Vagina (tissue), 2 donors: ENCODE measurements around the gene E2F8. TPM values are rescaled to one million over a fixed set of nuclear protein-coding genes. Genes with fewer than 3 reads are reported as not detected.

Experiments
- DNase-seq, 2 donors: peaks; one replicate each; pipeline ENCODE4 v3.0.0-alpha.2; 2017; ENCODE audit errors: extremely low spot score in 2 of 2
- H3K27ac ChIP-seq: fragments of 200-600 bp; sonication (generic); one replicate; pipeline ENCODE4 v1.5.1; 2019
- H3K27me3 ChIP-seq: fragments of 200-600 bp; sonication (generic); one replicate; pipeline ENCODE4 v1.5.1; 2019
- H3K36me3 ChIP-seq, 2 donors: fragments of 200-600 bp; sonication (generic); one replicate each; pipeline ENCODE4 v1.5.1; 2017 to 2019
- H3K4me1 ChIP-seq: fragments of 200-600 bp; sonication (generic); one replicate; pipeline ENCODE4 v1.5.1; 2019
- H3K4me3 ChIP-seq, 2 donors: fragments of 200-600 bp; sonication (generic); 1 replicate in 1 of 2; 2 replicates in 1 of 2; pipeline ENCODE4 v1.5.1; 2016 to 2019
- H3K9me3 ChIP-seq: fragments of 200-600 bp; sonication (generic); one replicate; pipeline ENCODE4 v1.5.1; 2019
- POLR2A ChIP-seq, 2 donors: fragments of 450-650 bp; IDR thresholded peaks; one replicate each; pipeline ENCODE4 v1.6.1; 2017; ENCODE audit warnings: antibody characterized with exemption in 2 of 2, mild to moderate bottlenecking in 2 of 2, moderate library complexity in 2 of 2
- POLR2AphosphoS5 ChIP-seq, 2 donors: sonication (generic); formaldehyde crosslinking; IDR thresholded peaks; one replicate each; pipeline ENCODE4 v1.9.0; 2017; ENCODE audit warnings: antibody characterized with exemption in 2 of 2, mild to moderate bottlenecking in 2 of 2, low read depth in 1 of 2; ENCODE audit not compliant: insufficient read depth in 1 of 2
- intact Hi-C: fragments of 100-400 bp; cut with DNase I; formaldehyde crosslinking; loops from one replicate; pipeline ENCODE4 v1.15.1; 2023
- total RNA-seq: library from RNA; depleted of rRNA; stranded (reverse); fragments of >200 nt; gene quantifications from one replicate; pipeline ENCODE4 v1.2.3, GENCODE V29; 2016
- TF ChIP-seq, protein P1 (sequence below), 3 experiments: fragments of 450-650 bp in 2 of 3; fragments of 200-600 bp in 1 of 3; sonication (generic) in 1 of 3; IDR thresholded peaks; one replicate each; pipeline ENCODE4 v1.5.1; 2017 to 2019; ENCODE audit warnings: antibody characterized with exemption in 3 of 3, mild to moderate bottlenecking in 2 of 3, moderate library complexity in 2 of 3

The E2F8 gene
- total RNA-seq, 1 donor from 2014 or later, result 4.2 TPM

DNA sequence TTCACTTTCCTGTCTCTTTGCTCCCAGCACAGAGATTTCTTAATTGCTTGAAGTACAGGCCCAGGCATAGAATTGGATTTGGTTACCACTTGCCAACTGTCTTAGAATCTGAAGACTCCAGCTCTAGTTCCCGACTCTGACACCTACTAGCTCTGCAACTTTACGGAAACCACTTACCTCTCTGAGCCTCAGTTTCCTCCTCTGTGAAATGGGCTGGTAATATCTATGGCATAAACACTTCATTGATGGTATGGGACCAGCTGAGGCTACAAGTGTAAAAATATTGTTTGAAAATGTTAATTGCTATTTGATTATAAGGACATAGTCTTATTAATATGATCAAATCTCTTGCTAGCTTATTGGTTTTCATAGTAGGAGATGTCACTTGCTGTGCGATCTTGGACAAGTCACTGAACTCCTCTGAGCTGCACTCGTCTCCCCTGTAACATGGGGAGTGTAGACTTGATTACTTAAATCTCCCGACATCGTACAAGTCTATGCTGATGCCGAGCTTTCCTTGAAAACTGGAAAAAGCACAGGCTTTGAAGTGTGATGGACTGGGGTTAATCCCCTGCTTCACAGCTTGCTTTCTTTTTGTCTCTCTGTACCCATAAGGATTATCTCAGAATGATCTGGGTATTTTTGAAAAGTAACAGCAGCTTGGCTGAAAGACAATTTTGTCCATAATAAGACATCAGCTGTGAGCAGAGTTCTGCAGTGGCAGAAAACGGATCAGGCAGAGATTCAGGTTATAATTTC lies 11.8 kb upstream of the E2F8 start:
- H3K4me1 ChIP-seq, result no peaks in the 10 kb centered on the region
- no peak overlapping the region for H3K27ac ChIP-seq
- no peaks in the 10 kb centered on the region for H3K27me3 ChIP-seq
- no peaks in the 10 kb centered on the region for H3K9me3 ChIP-seq
- no peaks in the 10 kb centered on the region for H3K36me3 ChIP-seq
- TF ChIP-seq, protein P1, sequence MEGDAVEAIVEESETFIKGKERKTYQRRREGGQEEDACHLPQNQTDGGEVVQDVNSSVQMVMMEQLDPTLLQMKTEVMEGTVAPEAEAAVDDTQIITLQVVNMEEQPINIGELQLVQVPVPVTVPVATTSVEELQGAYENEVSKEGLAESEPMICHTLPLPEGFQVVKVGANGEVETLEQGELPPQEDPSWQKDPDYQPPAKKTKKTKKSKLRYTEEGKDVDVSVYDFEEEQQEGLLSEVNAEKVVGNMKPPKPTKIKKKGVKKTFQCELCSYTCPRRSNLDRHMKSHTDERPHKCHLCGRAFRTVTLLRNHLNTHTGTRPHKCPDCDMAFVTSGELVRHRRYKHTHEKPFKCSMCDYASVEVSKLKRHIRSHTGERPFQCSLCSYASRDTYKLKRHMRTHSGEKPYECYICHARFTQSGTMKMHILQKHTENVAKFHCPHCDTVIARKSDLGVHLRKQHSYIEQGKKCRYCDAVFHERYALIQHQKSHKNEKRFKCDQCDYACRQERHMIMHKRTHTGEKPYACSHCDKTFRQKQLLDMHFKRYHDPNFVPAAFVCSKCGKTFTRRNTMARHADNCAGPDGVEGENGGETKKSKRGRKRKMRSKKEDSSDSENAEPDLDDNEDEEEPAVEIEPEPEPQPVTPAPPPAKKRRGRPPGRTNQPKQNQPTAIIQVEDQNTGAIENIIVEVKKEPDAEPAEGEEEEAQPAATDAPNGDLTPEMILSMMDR (IDR thresholded peaks at IDR 0.05), result no peak
- TF ChIP-seq POLR2A (IDR thresholded peaks at IDR 0.05) (no peak), POLR2AphosphoS5 (IDR thresholded peaks at IDR 0.05; ENCODE audit: insufficient read depth in 1 of 2, low read depth in 1 of 2) (no peak)
- intact Hi-C loops, result no loop called here
- no peak overlapping the region for H3K4me3 ChIP-seq
- DNase-seq, result no peak

DNA sequence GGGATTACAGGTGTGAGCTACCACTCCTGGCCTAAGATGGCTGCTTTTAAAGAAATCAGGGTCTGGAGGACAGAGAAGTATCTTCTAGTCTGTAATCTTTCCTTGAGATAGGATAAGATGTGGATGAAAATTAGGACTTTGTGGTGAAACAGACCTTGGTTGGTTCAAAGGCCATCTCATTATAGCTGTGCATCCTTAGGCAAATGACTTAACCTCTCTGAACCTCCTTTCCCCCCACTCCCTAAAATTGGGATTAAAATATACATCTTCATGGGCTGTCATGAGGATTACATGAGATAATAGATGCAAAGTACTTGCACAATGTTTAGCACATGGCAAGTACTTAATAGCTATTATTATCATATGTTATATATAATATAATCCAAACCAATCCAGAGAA lies 10.8 kb upstream of the E2F8 start:
- no peak for DNase-seq
- Histone ChIP-seq H3K36me3 (no peaks in the 10 kb centered on the region), H3K27me3 (no peaks in the 10 kb centered on the region), H3K4me3 (no peak overlapping the region), H3K4me1 (no peaks in the 10 kb centered on the region), H3K27ac (no peak overlapping the region), H3K9me3 (no peaks in the 10 kb centered on the region)
- intact Hi-C loops, result no loop called here
- TF ChIP-seq POLR2AphosphoS5 (IDR thresholded peaks at IDR 0.05; ENCODE audit: insufficient read depth in 1 of 2, low read depth in 1 of 2) (no peak), POLR2A (IDR thresholded peaks at IDR 0.05) (no peak)
- TF ChIP-seq, protein P1 (IDR thresholded peaks at IDR 0.05), result no peak

DNA sequence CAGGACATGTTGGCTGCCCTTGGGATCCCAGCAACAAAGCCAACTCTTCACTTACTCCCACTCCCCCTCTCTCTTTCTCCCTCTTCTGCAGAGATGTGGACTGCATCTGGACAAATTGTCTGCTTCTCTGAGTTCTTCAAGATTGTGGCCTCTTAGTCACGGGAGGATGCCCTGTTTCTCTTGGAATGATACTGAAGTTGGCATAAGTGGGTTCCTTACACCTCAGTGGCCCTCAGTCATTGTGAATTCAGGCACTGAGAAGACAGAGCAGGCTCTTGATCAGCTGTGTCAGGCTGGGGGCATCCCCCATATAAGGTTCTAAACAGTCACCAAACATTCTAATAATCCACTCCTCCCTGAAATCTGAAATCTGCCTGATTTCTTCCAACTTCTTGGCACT lies 6.1 kb upstream of the E2F8 start:
- no peak overlapping the region for H3K27ac ChIP-seq
- no peak overlapping the region for H3K4me3 ChIP-seq
- H3K36me3 ChIP-seq, result no peaks in the 10 kb centered on the region
- no peak for DNase-seq
- H3K9me3 ChIP-seq, result no peaks in the 10 kb centered on the region
- H3K27me3 ChIP-seq, result peaks cover 13% of the 10 kb centered on the region
- H3K4me1 ChIP-seq, result peaks cover 17% of the 10 kb centered on the region
- TF ChIP-seq POLR2A (IDR thresholded peaks at IDR 0.05) (no peak), POLR2AphosphoS5 (IDR thresholded peaks at IDR 0.05; ENCODE audit: insufficient read depth in 1 of 2, low read depth in 1 of 2) (no peak)
- TF ChIP-seq, protein P1 (IDR thresholded peaks at IDR 0.05), result no peak
- intact Hi-C loops, result no loop called here

DNA sequence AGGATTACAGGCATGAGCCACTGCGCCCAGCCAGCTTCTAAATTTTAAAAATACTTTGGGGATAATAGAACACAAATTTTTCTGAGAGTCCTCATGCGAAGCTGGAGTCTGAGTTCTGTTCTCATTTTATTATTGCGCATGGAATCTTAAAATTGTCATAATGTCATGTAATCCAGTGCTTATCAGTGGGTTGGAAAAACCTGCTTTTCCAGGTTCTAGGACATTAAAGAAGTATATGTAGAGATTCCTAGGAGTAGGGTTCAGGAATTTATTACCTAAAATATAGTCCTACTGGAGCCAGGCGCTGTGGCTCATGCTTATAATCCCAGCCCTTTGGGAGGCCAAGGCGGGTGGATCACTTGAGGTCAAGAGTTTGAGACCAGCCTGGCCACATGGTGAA lies 4.6 kb upstream of the E2F8 start:
- intact Hi-C loops, result no loop called here
- Histone ChIP-seq H3K27ac (no peak overlapping the region), H3K9me3 (no peaks in the 10 kb centered on the region), H3K4me3 (no peak overlapping the region), H3K4me1 (peaks cover 28% of the 10 kb centered on the region), H3K36me3 (no peaks in the 10 kb centered on the region), H3K27me3 (peaks cover 13% of the 10 kb centered on the region)
- no peak for DNase-seq
- no peak for TF ChIP-seq POLR2AphosphoS5 (IDR thresholded peaks at IDR 0.05; ENCODE audit: insufficient read depth in 1 of 2, low read depth in 1 of 2)
- TF ChIP-seq POLR2A (IDR thresholded peaks at IDR 0.05), result no peak
- TF ChIP-seq, protein P1 (IDR thresholded peaks at IDR 0.05), result no peak

DNA sequence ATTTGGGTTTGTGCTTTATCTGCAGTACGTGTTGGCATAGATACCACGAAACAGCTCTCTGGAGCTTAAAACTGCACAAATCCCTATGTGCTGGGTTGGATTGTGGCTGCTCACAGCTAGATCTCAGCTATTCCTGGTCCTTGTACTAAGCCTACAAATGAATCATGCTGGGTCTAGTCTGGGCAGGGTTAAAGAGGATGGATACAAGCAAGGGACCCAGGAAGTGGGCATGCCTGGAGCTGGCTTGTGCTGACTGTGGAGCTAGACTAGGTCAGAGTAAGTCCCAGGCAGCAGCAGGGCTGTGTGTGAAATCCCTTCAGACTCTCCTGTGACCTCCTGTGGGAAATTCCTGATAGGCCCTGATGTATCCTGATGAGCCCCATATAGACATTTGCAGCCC lies 3.9 kb upstream of the E2F8 start:
- peaks cover 33% of the 10 kb centered on the region for H3K4me1 ChIP-seq
- no peak overlapping the region for H3K4me3 ChIP-seq
- H3K9me3 ChIP-seq, result no peaks in the 10 kb centered on the region
- no peak overlapping the region for H3K27ac ChIP-seq
- TF ChIP-seq POLR2A (IDR thresholded peaks at IDR 0.05), result no peak
- TF ChIP-seq, protein P1 (IDR thresholded peaks at IDR 0.05), result no peak
- no peak for TF ChIP-seq POLR2AphosphoS5 (IDR thresholded peaks at IDR 0.05; ENCODE audit: insufficient read depth in 1 of 2, low read depth in 1 of 2)
- DNase-seq, result no peak
- no peaks in the 10 kb centered on the region for H3K36me3 ChIP-seq
- intact Hi-C loops, result no loop called here
- peaks cover 13% of the 10 kb centered on the region for H3K27me3 ChIP-seq
